GM12878 (cell line): ENCODE data around the gene TAF10. TPM values are rescaled to one million over a fixed set of nuclear protein-coding genes. Genes with fewer than 3 reads are reported as not detected.

ENCODE experiments used
- ATAC-seq: fragments of 200-7000 bp; cut with Tn5 transposase; 3 replicates; pipeline ENCODE4 v1.9.1; 2020; ENCODE audit warnings: mild to moderate bottlenecking, moderate library complexity
- BruUV-seq: library from RNA; stranded (reverse); fragments of 400-500 nt; replicated peaks from 2 replicates; lab custom pipeline; 2021; lab: Mats Ljungman, UMichigan
- CTCF ChIA-PET: fragments of 300-600 bp; sonication (Branson Sonifier 250); formaldehyde crosslinking; extraction: SDS; loops from one replicate; lab custom pipeline; 2021; ENCODE audit warnings: inconsistent platforms; lab: Yijun Ruan, JAX
- POLR2A ChIA-PET: fragments of 350-600 bp; formaldehyde crosslinking; extraction: SDS; loops from one replicate; lab custom pipeline; 2021; ENCODE audit warnings: inconsistent platforms; lab: Charles Lee
- RAD21 ChIA-PET: fragments of 300-600 bp; sonication (Branson Sonifier 250); formaldehyde crosslinking; loops from one replicate; lab custom pipeline; 2023; ENCODE audit warnings: antibody characterized with exemption; ENCODE audit not compliant: unreplicated experiment; lab: Charles Lee
- SMC1A ChIA-PET: fragments of 300-600 bp; sonication (Branson Sonifier 250); formaldehyde crosslinking; loops from one replicate; lab custom pipeline; 2023; ENCODE audit not compliant: unreplicated experiment, uncharacterized antibody; lab: Charles Lee
- DNase-seq: peaks from one replicate; pipeline ENCODE4 v3.0.0-alpha.2; 2011; ENCODE audit warnings: low read depth, low spot score
- FAIRE-seq: peaks from 3 replicates; lab custom pipeline; 2011; peaks lifted over from hg19 to GRCh38; lab: Jason Lieb, UNC
- H2AFZ ChIP-seq: 2 replicates; pipeline ENCODE4 v1.6.0; 2011; ENCODE audit warnings: low read depth, low read length, control low read depth; ENCODE audit not compliant: control insufficient read depth
- H3K27ac ChIP-seq: 2 replicates; pipeline ENCODE4 v1.5.1; 2011; ENCODE audit warnings: control low read depth; ENCODE audit not compliant: control insufficient read depth, insufficient read depth
- H3K27me3 ChIP-seq, 2 experiments: replicated peaks in 1 of 2; 2 replicates each; pipeline versions ENCODE4 v1.6.0 to v1.6.1; 2011; ENCODE audit warnings: low read length in 1 of 2; ENCODE audit not compliant: control insufficient read depth in 2 of 2, insufficient read depth in 2 of 2
- H3K36me3 ChIP-seq, 2 experiments: 2 replicates each; pipeline ENCODE4 v1.5.1; 2011; ENCODE audit warnings: low read length in 1 of 2; ENCODE audit not compliant: control insufficient read depth in 2 of 2, insufficient read depth in 2 of 2
- H3K4me1 ChIP-seq: 2 replicates; pipeline ENCODE4 v1.6.1; 2011; ENCODE audit warnings: mild to moderate bottlenecking, low read length, moderate library complexity, mixed read lengths; ENCODE audit not compliant: control insufficient read depth, insufficient read depth
- H3K4me2 ChIP-seq: 2 replicates; pipeline ENCODE4 v1.6.0; 2011; ENCODE audit warnings: control low read depth; ENCODE audit not compliant: control insufficient read depth, insufficient read depth
- H3K4me3 ChIP-seq: fragments of 200-600 bp; sonication (generic); 2 replicates; pipeline ENCODE4 v1.5.1; 2016
- H3K79me2 ChIP-seq: 2 replicates; pipeline ENCODE4 v1.6.0; 2011; ENCODE audit warnings: low read length; ENCODE audit not compliant: control insufficient read depth, insufficient read depth
- H3K9ac ChIP-seq: 2 replicates; pipeline ENCODE4 v1.8.0; 2011; ENCODE audit warnings: low read length, control low read depth, mixed read lengths; ENCODE audit not compliant: control insufficient read depth, insufficient read depth
- H3K9me3 ChIP-seq: replicated peaks from 3 replicates; pipeline ENCODE4 v1.5.1; 2011; ENCODE audit warnings: mild to moderate bottlenecking, low read length; ENCODE audit not compliant: control insufficient read depth, insufficient read depth
- H4K20me1 ChIP-seq: 2 replicates; pipeline ENCODE4 v1.6.0; 2011; ENCODE audit not compliant: control insufficient read depth, insufficient read depth
- BACH1 ChIP-seq: fragments of 450-650 bp; IDR thresholded peaks from 2 replicates; pipeline ENCODE4 v1.6.1; 2017; ENCODE audit warnings: mild to moderate bottlenecking, borderline replicate concordance
- FOXM1 ChIP-seq: IDR thresholded peaks from 2 replicates; pipeline ENCODE4 v1.6.1; 2012; ENCODE audit warnings: low read depth, mild to moderate bottlenecking, inconsistent platforms, low read length, moderate library complexity
- SREBF1 ChIP-seq: IDR thresholded peaks from 2 replicates; pipeline ENCODE4 v1.6.1; 2012; ENCODE audit warnings: mild to moderate bottlenecking, low read length
- TAF1 ChIP-seq: IDR thresholded peaks from 2 replicates; pipeline ENCODE4 v1.6.1; 2011; ENCODE audit warnings: mild to moderate bottlenecking, low read depth, low read length, borderline replicate concordance
- TARDBP ChIP-seq: IDR thresholded peaks from 2 replicates; pipeline ENCODE4 v1.6.1; 2016; ENCODE audit warnings: borderline replicate concordance
- TBL1XR1 ChIP-seq: IDR thresholded peaks from 2 replicates; pipeline ENCODE4 v1.6.1; 2012; ENCODE audit warnings: low read depth, low read length, improper control_type of control experiment
- ZNF207 ChIP-seq: fragments of 450-650 bp; IDR thresholded peaks from 2 replicates; pipeline ENCODE4 v1.6.1; 2014; ENCODE audit warnings: antibody characterized with exemption, mild to moderate bottlenecking, borderline replicate concordance
- ZNF217 ChIP-seq: fragments of 450-650 bp; IDR thresholded peaks from 2 replicates; pipeline ENCODE4 v1.6.1; 2017; ENCODE audit warnings: antibody characterized with exemption, mild to moderate bottlenecking
- WGBS: methylation state at CpG from one replicate; pipeline ENCODE4 v1.1.6; 2016; ENCODE audit warnings: low lambda C conversion rate; ENCODE audit not compliant: insufficient replicate concordance, insufficient coverage; ENCODE audit errors: missing lambda C conversion rate; 5-methylcytosine and 5-hydroxymethylcytosine counted together
- in situ Hi-C: fragments of 300-500 bp; cut with MboI; formaldehyde crosslinking; loops from 9 replicates; pipeline ENCODE4 v1.14.3; 2018; ENCODE audit warnings: mixed read lengths
- intact Hi-C: fragments of 100-400 bp; cut with micrococcal nuclease; formaldehyde crosslinking; loops from one replicate; pipeline ENCODE4 v1.14.2; 2022; ENCODE audit not compliant: unreplicated experiment
- polyA plus RNA-seq, 11 experiments: library from polyadenylated mRNA; depleted of rRNA in 4 of 11; unstranded in 6 of 11; stranded (reverse) in 5 of 11; fragments of >200 nt; fragmentation: Nextera tagmentation in 4 of 11; fragmentation: Illumina TruSeq in 1 of 11; extraction: Ambion mirVana in 4 of 11; extraction: Trizol in 1 of 11; gene quantifications; 1 replicate in 1 of 11; 2 replicates in 10 of 11; pipeline versions ENCODE4 v1.2.1 to v1.2.3, GENCODE V29; 2011 to 2016; ENCODE audit warnings: inconsistent platforms in 2 of 11, missing spikeins in 2 of 11, low read depth in 1 of 11
- total RNA-seq, 4 experiments: library from RNA; depleted of rRNA in 3 of 4; stranded (reverse); fragments of >200 nt in 3 of 4; fragmentation: Illumina TruSeq in 1 of 4; extraction: Trizol in 1 of 4; gene quantifications; 2 replicates each; pipeline versions ENCODE4 v1.2.1 to v1.2.3, GENCODE V29; 2013 to 2021
- TF ChIP-seq, protein P1 (sequence below): fragments of 450-650 bp; IDR thresholded peaks from 2 replicates; pipeline ENCODE4 v1.6.1; 2016; ENCODE audit warnings: mild to moderate bottlenecking
- TF ChIP-seq, protein P2 (sequence below): fragments of 450-650 bp; IDR thresholded peaks from 2 replicates; pipeline ENCODE4 v1.6.1; 2018; ENCODE audit warnings: mild to moderate bottlenecking, low read depth, moderate library complexity; ENCODE audit not compliant: partially characterized antibody
- TF ChIP-seq, protein P3 (sequence below): IDR thresholded peaks from 2 replicates; pipeline ENCODE4 v1.6.1; 2011; ENCODE audit warnings: low read depth, mild to moderate bottlenecking, low read length, moderate library complexity, borderline replicate concordance; ENCODE audit errors: extremely low read depth
- TF ChIP-seq, protein P4 (sequence below): IDR thresholded peaks from 2 replicates; pipeline ENCODE4 v1.6.1; 2011; ENCODE audit warnings: low read depth, low read length, improper control_type of control experiment, borderline replicate concordance

TAF10 gene
- total and polyA plus RNA-seq, 10 of the 15 experiments (the other 5 are each of a cell fraction or from before 2014, with no cell fraction given), result 26.7 to 251 (median 149) TPM

DNA sequence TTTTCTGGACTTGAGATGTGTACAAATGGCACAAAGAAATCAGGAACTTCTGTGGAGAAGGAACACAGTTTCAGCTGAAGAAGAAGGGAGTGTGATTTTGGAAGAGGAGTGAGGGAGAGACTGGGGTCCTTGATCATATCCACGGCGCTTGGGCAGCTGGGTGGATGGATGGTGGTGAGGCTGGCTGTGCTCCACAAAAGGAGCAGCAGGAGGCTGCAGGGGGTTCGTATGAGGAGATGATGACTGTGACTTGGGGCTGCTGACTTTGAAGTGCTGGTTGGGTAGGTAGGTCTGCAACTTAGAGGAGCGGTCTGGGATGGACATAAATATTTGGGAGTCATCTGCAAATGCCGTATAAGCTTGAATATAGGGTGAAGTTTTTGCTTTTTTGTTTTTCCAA is 44.9 kb upstream of the TAF10 start:
- Histone ChIP-seq H3K9me3 (no peaks in the 10 kb centered on the region), H4K20me1 (no peaks in the 10 kb centered on the region), H3K27ac (no peak overlapping the region), H3K4me3 (no peak overlapping the region), H2AFZ (no peak overlapping the region), H3K27me3 (peaks cover 4% of the 10 kb centered on the region in 2 experiments), H3K79me2 (no peaks in the 10 kb centered on the region), H3K9ac (no peak overlapping the region), H3K36me3 (no peaks in the 10 kb centered on the region), H3K4me1 (no peaks in the 10 kb centered on the region), H3K4me2 (no peak overlapping the region)
- SMC1A ChIA-PET, result interaction anchor here (0.7 to 1.0 kb wide), 2 partner anchors 44 to 49 kb away, joined by 3 read pairs; no protein-coding TSS in a partner anchor
- no TSS peak for BruUV-seq
- no peak for FAIRE-seq
- TF ChIP-seq, protein P1, sequence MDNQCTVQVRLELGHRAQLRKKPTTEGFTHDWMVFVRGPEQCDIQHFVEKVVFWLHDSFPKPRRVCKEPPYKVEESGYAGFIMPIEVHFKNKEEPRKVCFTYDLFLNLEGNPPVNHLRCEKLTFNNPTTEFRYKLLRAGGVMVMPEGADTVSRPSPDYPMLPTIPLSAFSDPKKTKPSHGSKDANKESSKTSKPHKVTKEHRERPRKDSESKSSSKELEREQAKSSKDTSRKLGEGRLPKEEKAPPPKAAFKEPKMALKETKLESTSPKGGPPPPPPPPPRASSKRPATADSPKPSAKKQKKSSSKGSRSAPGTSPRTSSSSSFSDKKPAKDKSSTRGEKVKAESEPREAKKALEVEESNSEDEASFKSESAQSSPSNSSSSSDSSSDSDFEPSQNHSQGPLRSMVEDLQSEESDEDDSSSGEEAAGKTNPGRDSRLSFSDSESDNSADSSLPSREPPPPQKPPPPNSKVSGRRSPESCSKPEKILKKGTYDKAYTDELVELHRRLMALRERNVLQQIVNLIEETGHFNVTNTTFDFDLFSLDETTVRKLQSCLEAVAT, result no peak
- TF ChIP-seq SREBF1, result no peak
- no peak for TF ChIP-seq ZNF217
- TF ChIP-seq, protein P2, sequence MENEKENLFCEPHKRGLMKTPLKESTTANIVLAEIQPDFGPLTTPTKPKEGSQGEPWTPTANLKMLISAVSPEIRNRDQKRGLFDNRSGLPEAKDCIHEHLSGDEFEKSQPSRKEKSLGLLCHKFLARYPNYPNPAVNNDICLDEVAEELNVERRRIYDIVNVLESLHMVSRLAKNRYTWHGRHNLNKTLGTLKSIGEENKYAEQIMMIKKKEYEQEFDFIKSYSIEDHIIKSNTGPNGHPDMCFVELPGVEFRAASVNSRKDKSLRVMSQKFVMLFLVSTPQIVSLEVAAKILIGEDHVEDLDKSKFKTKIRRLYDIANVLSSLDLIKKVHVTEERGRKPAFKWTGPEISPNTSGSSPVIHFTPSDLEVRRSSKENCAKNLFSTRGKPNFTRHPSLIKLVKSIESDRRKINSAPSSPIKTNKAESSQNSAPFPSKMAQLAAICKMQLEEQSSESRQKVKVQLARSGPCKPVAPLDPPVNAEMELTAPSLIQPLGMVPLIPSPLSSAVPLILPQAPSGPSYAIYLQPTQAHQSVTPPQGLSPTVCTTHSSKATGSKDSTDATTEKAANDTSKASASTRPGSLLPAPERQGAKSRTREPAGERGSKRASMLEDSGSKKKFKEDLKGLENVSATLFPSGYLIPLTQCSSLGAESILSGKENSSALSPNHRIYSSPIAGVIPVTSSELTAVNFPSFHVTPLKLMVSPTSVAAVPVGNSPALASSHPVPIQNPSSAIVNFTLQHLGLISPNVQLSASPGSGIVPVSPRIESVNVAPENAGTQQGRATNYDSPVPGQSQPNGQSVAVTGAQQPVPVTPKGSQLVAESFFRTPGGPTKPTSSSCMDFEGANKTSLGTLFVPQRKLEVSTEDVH, result no peak
- TF ChIP-seq TAF1, result no peak
- TF ChIP-seq, protein P3, sequence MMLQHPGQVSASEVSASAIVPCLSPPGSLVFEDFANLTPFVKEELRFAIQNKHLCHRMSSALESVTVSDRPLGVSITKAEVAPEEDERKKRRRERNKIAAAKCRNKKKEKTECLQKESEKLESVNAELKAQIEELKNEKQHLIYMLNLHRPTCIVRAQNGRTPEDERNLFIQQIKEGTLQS, result no peak
- TF ChIP-seq TARDBP, result no peak
- TF ChIP-seq, protein P4, sequence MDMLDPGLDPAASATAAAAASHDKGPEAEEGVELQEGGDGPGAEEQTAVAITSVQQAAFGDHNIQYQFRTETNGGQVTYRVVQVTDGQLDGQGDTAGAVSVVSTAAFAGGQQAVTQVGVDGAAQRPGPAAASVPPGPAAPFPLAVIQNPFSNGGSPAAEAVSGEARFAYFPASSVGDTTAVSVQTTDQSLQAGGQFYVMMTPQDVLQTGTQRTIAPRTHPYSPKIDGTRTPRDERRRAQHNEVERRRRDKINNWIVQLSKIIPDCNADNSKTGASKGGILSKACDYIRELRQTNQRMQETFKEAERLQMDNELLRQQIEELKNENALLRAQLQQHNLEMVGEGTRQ, result no peak
- TF ChIP-seq FOXM1, result no peak
- TF ChIP-seq TBL1XR1, result no peak
- TF ChIP-seq ZNF207, result no peak
- no peak for TF ChIP-seq BACH1
- CTCF ChIA-PET, result interaction anchor here (0.7 to 4.5 kb wide), 2 partner anchors 8 to 164 kb away, joined by 3 to 22 read pairs; no protein-coding TSS in a partner anchor
- intact Hi-C loops (no loop called here), in situ Hi-C loops (no loop called here)
- 83% methylated on average over 5 of the region's 5 CpGs for WGBS
- no peak for DNase-seq
- ATAC-seq, result no peak
- RAD21 ChIA-PET, result interaction anchor here (1.0 kb wide), 1 partner anchor 38 kb away, joined by 3 read pairs; the partner anchor contains the start of gene TPP1
- POLR2A ChIA-PET, result no interaction called here
